ENCODE results near the gene HES6.
A peak's percentile ranks its signal among the peaks of the same experiment; 100 is the strongest.
"Not testable (repeated sequence)": the region's sequence is repeated elsewhere in the genome, so short reads cannot be mapped to it uniquely, and the experiment has no call there.

HES6 gene

GRCh38 chr2:238279324-238279682, 39.5 kb upstream of the HES6 start:
- H3K27ac Mint-ChIP-seq, result no peak overlapping the region
- H3K27me3 Mint-ChIP-seq, result no peaks in the 10 kb centered on the region
- DNase-seq, result no peak
- H3K4me3 Mint-ChIP-seq, result no peak overlapping the region
- ATAC-seq, result no peak
- peaks cover 22% of the 10 kb centered on the region for H3K4me1 Mint-ChIP-seq
- H3K9me3 Mint-ChIP-seq, result no peaks in the 10 kb centered on the region

DNA sequence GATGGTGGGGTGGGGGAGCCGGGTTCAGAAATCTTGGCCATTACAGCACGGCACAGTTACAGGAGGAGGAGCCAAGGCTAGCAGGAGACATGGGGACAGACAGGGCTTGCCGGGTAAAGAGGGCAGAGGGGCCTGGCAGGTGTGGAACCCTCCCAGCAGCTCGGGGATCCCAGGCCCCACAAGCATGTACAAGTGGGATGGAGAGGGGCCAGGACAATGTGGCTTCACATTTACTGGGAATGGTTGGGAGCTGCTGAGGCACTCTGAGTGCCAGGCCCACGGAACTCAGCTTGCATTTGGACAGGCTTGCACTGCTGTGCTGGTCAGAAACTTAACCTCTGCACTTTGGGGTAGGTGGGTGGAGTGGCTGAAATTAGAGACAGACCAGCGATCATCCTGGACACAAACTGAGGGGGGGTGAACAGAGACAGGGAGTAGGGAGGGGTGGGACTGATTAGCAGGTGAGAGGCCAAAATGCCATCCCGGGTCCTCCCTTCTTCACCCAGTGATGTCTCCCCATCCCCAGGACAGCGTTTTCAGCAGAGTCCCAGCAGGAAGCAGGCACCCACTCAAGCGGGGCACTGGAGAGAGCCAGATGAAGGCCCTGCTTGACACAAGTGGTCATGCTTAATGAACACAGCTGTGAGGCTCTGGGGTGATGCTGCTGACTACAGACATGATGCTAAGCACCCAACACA, 38.9 kb upstream of the HES6 start:
- Mint-ChIP-seq H3K4me1 (peaks cover 17% of the 10 kb centered on the region), H3K27me3 (no peaks in the 10 kb centered on the region), H3K27ac (no peak overlapping the region), H3K4me3 (no peak overlapping the region), H3K9me3 (no peaks in the 10 kb centered on the region)
- DNase-seq, result no peak
- ATAC-seq, result no peak

DNA sequence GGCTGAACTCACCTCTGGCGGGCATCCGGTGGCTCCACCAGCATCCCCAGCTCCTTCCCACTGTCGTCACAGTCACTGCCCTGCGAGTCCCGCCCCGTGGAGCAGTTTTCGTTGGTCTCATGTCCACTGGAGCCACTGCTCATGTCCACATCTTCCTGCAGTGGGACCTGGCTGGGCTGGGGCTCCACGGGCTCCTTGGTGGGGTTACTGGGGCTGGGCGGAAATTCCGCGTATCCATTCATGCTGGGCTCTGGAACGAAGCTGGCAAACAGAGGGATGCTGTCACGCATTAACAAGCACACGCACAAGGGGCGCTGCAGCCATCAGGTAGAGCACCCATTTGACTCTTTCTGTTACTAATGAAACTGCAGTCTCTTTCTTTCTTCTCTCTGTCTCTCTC, 37.9 kb upstream of the HES6 start:
- Mint-ChIP-seq H3K4me3 (no peak overlapping the region), H3K27ac (peak overlapping the region in 1 of 2 donors; percentile 89)
- no peak for ATAC-seq

GRCh38 chr2:238274152-238274865, 34.5 kb upstream of the HES6 start:
- Mint-ChIP-seq H3K27ac (no peak overlapping the region), H3K9me3 (no peaks in the 10 kb centered on the region), H3K27me3 (no peaks in the 10 kb centered on the region), H3K4me1 (no peaks in the 10 kb centered on the region), H3K4me3 (no peak overlapping the region)
- DNase-seq (no peak), ATAC-seq (no peak)

More for the DNA sequence above, 37.9 kb upstream of the HES6 start:
- Mint-ChIP-seq H3K4me1 (peaks cover 8% of the 10 kb centered on the region), H3K27me3 (no peaks in the 10 kb centered on the region), H3K9me3 (no peaks in the 10 kb centered on the region)
- no peak for DNase-seq

- H3K4me1 Mint-ChIP-seq, H3K27me3 Mint-ChIP-seq, H3K27ac Mint-ChIP-seq, DNase-seq, H3K9me3 Mint-ChIP-seq, ATAC-seq, H3K4me3 Mint-ChIP-seq: not testable (repeated sequence)
Measured at GRCh38 chr2:238273433-238273832, 33.6 kb upstream of the HES6 start.

- Mint-ChIP-seq H3K9me3 (no peaks in the 10 kb centered on the region), H3K27ac (no peak overlapping the region), H3K27me3 (no peaks in the 10 kb centered on the region), H3K4me3 (no peak overlapping the region), H3K4me1 (no peaks in the 10 kb centered on the region)
- DNase-seq, result no peak
- no peak for ATAC-seq
Measured at GRCh38 chr2:238272156-238272555, 32.3 kb upstream of the HES6 start.

DNA sequence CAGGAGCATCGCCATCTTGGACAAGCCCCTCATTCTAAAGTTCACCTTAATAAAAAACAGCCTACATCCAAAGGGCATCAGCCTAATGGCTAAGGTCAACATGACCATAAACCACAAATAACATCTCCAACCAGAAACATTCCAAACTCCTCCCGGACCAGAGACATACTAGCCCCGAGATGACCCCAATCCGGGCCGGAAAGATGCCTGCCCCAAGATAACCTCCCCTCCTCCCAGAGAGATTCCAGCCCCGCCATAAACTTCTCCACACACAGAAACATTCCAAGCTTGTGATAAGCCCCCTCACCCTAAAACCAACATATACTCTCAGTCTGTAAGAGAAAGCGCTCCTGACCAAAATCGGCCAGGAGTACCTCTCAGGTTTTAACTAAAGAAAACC, 31.8 kb upstream of the HES6 start:
- not testable (repeated sequence) for H3K4me1 Mint-ChIP-seq, H3K27ac Mint-ChIP-seq, H3K4me3 Mint-ChIP-seq, H3K27me3 Mint-ChIP-seq, DNase-seq, H3K9me3 Mint-ChIP-seq, ATAC-seq

DNA sequence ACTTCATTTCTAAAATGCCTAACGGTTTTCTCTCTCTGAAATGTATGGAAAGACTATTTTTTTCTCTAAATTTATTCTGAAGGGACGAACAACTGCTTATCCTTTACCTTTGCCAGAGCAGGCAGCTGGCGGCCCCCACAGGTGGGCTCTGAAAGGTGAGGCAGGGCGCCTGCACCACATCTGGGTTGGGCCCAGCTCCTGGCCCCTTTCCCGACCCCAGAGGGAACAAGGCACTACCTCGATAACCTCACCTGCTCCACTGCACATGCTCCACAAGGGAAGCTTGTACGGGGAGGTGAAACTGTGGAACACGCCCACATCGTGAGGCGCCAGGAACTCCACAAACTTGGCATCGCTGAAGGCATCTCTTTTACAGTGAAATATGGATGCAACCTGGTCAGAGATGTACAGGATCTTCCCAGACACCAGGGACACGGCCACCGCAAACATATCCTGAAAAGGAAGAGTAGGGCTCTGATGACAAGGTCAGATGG, 31.3 kb upstream of the HES6 start:
- DNase-seq (no peak), ATAC-seq (no peak)
- H3K27me3 Mint-ChIP-seq, result no peaks in the 10 kb centered on the region
- no peaks in the 10 kb centered on the region for H3K9me3 Mint-ChIP-seq
- no peak overlapping the region for H3K4me3 Mint-ChIP-seq
- H3K4me1 Mint-ChIP-seq, result no peaks in the 10 kb centered on the region
- H3K27ac Mint-ChIP-seq, result no peak overlapping the region

DNA sequence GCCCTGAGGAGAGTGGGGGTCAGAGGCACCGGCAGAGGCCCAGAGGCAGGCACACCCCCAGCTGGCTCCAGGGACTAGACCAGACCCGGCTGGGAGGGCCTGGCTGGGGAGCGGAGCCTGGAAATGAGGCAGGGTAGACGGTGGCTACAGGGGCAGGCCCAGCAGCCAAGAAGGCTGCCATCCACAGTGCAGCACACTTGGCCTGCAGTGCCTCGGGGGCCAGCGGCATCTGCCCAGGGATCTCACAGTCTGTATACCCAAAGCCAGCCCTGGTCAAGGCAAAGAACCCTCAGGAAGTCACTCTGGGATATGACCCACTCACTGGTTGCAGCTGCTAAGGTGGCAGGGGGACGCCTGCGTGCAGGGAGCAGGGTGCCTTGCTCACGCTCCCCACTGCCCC, 30.8 kb upstream of the HES6 start:
- ATAC-seq (no peak), DNase-seq (no peak)
- H3K27me3 Mint-ChIP-seq, result no peaks in the 10 kb centered on the region
- H3K4me1 Mint-ChIP-seq, result no peaks in the 10 kb centered on the region
- H3K4me3 Mint-ChIP-seq, result no peak overlapping the region
- no peaks in the 10 kb centered on the region for H3K9me3 Mint-ChIP-seq
- peak overlapping the region in 1 of 2 donors; percentile 17 for H3K27ac Mint-ChIP-seq

DNA sequence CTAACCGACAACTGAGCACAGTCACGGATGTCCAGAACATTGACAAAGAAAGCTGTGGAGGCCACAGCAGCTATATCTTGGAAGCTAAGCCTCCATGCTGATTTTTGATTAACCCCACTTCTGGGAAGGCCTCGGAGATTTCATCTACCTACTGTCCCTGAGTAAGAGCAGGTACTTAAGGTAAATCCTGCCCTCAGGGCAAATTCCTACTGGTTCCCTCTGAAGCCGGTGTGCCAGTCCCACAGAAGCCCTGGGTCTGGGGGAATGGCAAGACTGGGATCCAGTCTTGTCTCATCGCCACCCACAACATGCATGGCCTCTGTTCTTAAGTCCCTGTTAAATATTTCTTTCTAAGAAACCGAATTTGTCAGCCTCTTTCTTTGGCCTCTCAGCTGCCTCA, 29.9 kb upstream of the HES6 start:
- H3K27ac Mint-ChIP-seq, result peak overlapping the region in 1 of 2 donors; percentile 8
- H3K4me1 Mint-ChIP-seq, result no peaks in the 10 kb centered on the region
- ATAC-seq (no peak), DNase-seq (no peak)
- H3K4me3 Mint-ChIP-seq, result no peak overlapping the region
- H3K27me3 Mint-ChIP-seq, result no peaks in the 10 kb centered on the region
- no peaks in the 10 kb centered on the region for H3K9me3 Mint-ChIP-seq

DNA sequence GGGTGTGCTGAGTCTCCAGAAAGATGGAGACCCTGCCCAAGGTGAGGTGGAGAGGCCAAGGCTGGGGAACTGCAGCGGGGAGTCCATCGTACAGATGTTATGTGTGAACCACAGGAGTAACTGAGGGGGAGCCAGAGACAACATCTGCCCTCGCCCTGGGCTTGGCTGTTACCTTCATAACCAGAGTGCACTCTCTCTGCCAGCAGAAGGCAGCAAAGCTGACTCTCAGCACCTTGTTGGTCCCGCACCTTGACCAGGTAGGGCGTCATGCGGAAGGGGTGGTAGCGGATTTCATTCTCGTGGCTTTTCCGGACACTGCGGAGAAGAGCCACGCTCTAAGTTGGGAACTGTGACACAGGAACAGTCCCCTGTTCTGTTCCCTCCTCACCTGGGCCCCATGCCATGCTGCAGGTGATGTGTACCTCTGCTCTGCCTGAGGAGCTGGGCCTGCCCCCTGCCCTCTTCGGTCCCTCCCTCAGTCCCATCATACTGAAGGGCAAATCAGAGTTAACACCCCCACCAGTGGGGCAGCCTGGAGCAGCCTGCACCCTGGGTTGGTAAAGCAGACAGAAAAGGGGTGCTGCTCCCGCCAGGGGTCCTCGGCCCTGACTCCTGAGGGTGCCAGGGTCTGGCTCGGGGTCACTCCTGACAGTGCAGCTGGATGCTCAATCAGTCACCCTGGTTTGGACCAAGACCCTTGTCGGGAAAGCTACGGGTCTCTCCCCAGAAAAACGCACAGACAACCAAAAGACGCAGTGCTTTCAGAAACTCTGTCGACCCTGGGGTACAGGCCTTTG, 28.2 kb upstream of the HES6 start:
- peak overlapping the region in 1 of 2 donors; percentile 27 for H3K27ac Mint-ChIP-seq
- DNase-seq, result no peak
- H3K27me3 Mint-ChIP-seq, result no peaks in the 10 kb centered on the region
- H3K9me3 Mint-ChIP-seq, result no peaks in the 10 kb centered on the region
- peaks cover 7% of the 10 kb centered on the region for H3K4me1 Mint-ChIP-seq
- no peak overlapping the region for H3K4me3 Mint-ChIP-seq
- ATAC-seq, result peak; percentile 22

DNA sequence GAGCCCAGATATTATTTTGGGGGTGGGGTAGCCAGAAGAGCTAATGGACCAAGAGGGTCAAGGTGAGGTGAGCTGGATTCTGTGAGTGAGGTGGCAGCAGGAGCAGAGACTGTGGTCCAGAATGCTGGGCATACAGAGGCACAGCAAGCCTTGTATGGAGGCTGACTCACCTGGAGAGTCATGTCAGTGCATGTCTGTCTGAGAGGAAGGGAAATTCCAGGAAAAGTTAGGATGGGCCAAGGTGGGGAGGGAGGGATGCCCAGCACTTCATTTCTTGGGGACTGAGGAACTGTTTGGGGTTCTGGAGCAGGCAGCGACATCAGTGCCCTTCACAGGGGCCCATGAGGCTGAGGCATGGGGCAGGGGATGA, 27.5 kb upstream of the HES6 start:
- H3K27me3 Mint-ChIP-seq, result no peaks in the 10 kb centered on the region
- H3K9me3 Mint-ChIP-seq, result no peaks in the 10 kb centered on the region
- peaks cover 7% of the 10 kb centered on the region for H3K4me1 Mint-ChIP-seq
- no peak overlapping the region for H3K4me3 Mint-ChIP-seq
- DNase-seq (no peak), ATAC-seq (no peak)
- peak overlapping the region in 1 of 2 donors; percentile 94 for H3K27ac Mint-ChIP-seq

DNA sequence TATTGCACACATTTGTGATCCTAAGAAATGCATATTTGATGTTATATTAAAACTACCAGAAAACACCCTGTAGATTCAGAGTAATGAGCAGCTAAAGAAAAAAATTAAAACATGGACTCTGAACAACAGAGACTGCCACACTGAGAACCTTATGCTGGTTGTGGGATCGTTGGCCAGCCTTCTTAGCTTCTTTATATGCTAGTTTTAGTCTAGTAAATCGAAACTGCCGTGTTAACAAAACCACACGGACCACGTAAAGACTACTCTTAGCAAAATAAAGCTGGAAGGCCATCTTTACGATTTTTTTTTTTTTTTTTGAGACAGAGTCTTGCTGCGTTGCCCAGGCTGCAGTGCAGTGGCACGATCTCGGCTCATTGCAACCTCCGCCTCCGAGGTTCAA, 25.8 kb upstream of the HES6 start:
- H3K9me3 Mint-ChIP-seq, result no peaks in the 10 kb centered on the region
- no peaks in the 10 kb centered on the region for H3K27me3 Mint-ChIP-seq
- H3K4me3 Mint-ChIP-seq, result no peak overlapping the region
- DNase-seq (no peak), ATAC-seq (no peak)
- no peak overlapping the region for H3K27ac Mint-ChIP-seq
- H3K4me1 Mint-ChIP-seq, result peaks cover 7% of the 10 kb centered on the region

- DNase-seq, result no peak
- H3K4me1 Mint-ChIP-seq, result peaks cover 7% of the 10 kb centered on the region
- no peaks in the 10 kb centered on the region for H3K27me3 Mint-ChIP-seq
- H3K9me3 Mint-ChIP-seq, result no peaks in the 10 kb centered on the region
- no peak overlapping the region for H3K27ac Mint-ChIP-seq
- no peak overlapping the region for H3K4me3 Mint-ChIP-seq
- no peak for ATAC-seq
Measured at GRCh38 chr2:238264072-238264460, 24.2 kb upstream of the HES6 start.

DNA sequence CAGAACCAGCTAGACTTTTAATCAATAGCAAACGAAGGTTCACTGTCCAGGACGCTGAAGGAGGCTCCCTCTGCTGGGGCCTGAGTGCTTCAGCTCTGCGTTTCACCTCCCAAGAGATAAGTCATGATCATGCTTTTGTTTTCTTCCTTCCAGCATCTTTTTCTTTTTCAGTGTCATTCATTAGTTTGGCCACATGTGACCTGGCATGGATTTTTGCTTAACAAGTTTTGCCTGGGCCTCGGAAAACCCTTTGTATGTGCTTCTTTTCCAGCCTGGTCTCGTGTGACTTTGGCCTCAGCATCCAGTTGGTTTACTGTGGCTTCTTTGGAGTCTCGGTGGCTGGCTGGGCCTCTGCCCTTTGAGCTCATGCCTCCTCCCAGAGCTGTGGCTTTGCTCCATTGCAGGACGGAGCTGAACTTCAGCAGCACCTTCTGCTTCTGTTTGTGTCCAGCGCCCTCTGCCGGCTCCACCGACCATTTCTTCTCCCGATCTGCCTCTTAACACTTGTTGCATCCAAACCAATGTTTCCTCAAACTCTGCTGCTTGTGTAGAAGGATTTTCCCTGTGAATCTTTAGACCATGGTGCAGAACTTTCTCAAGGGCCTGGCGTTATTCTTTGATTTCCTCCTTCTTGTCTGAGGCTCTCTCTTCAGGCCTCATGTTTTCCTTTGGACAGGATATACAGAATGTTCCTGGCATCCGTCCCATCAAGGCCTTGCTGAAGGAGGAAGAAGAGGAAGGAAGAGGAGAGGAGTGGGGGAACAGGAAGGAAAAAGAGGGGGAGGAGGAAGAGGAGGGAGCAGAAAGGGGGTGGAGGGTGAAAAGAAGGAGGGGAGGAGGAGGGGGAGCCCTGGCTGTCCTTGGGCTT, 23.6 kb upstream of the HES6 start:
- ATAC-seq (peak; percentile 78), DNase-seq (peak; percentile 61 to 66)
- H3K9me3 Mint-ChIP-seq, result no peaks in the 10 kb centered on the region
- H3K27ac Mint-ChIP-seq, result no peak overlapping the region
- H3K4me1 Mint-ChIP-seq, result peaks cover 7% of the 10 kb centered on the region
- H3K4me3 Mint-ChIP-seq, result no peak overlapping the region
- H3K27me3 Mint-ChIP-seq, result no peaks in the 10 kb centered on the region
